Pancreas (tissue), 10 donors: Measurements from ENCODE around the gene SDC4. TPM values are rescaled to one million over a fixed set of nuclear protein-coding genes. Genes with fewer than 3 reads are reported as not detected.

Source experiments
- ATAC-seq, 4 donors: fragments of 200-7000 bp; cut with Tn5 transposase; one replicate each; pipeline versions ENCODE4 v1.8.0 to v1.9.1; 2020; ENCODE audit warnings: mild to moderate bottlenecking in 4 of 4, moderate library complexity in 4 of 4
- DNase-seq, 6 donors: peaks; one replicate each; pipeline ENCODE4 v3.0.0-alpha.2; 2020
- FAIRE-seq: peaks from 2 replicates; lab custom pipeline; 2012; peaks lifted over from hg19 to GRCh38; lab: Jason Lieb, UNC
- H3K27ac ChIP-seq, 4 donors: fragments of 200-600 bp; sonication (generic); 1 replicate in 3 of 4; 2 replicates in 1 of 4; pipeline versions ENCODE4 v1.5.0 to v1.8.0; 2020
- H3K27me3 ChIP-seq, 4 donors: fragments of 200-600 bp; one replicate each; pipeline ENCODE4 v1.8.0; 2021
- H3K36me3 ChIP-seq, 3 donors: fragments of 200-600 bp; sonication (generic) in 1 of 3; one replicate each; pipeline versions ENCODE4 v1.5.0 to v1.8.0; 2020 to 2021
- H3K4me1 ChIP-seq, 3 donors: fragments of 200-600 bp; one replicate each; pipeline ENCODE4 v1.8.0; 2021
- H3K4me3 ChIP-seq, 4 donors: fragments of 200-600 bp; sonication (generic) in 2 of 4; one replicate each; pipeline versions ENCODE4 v1.5.0 to v1.8.0; 2020 to 2021
- H3K9me3 ChIP-seq, 4 donors: fragments of 200-600 bp; one replicate each; pipeline ENCODE4 v1.8.0; 2021
- CTCF ChIP-seq, 4 donors: fragments of 200-600 bp; sonication (generic) in 3 of 4; IDR thresholded peaks; one replicate each; pipeline versions ENCODE4 v1.5.0 to v1.8.0; 2021; ENCODE audit warnings: antibody characterized with exemption in 4 of 4
- WGBS, 2 donors: extraction: QIAGEN DNeasy Blood & Tissue Kit; methylation state at CpG; one replicate each; pipeline ENCODE4 v1.1.7; 2013; 5-methylcytosine and 5-hydroxymethylcytosine counted together
- intact Hi-C, 3 donors: fragments of 100-400 bp; cut with DNase I; formaldehyde crosslinking; loops; one replicate each; pipeline versions ENCODE4 v1.11.1 to v1.14.2; 2022
- polyA plus RNA-seq, 2 donors: library from polyadenylated mRNA; stranded (reverse); fragments of 200-250 nt; gene quantifications; one replicate each; pipeline ENCODE4 v1.2.3, GENCODE V29; 2013
- total RNA-seq, 6 donors: library from RNA; stranded (reverse); fragmentation: NEBNext Ultra II Directional in 4 of 6; extraction: Animal tissue kit (Norgen Biotek cat#: 25700) in 4 of 6; gene quantifications; one replicate each; pipeline versions ENCODE4 v1.2.1 to v1.2.4, GENCODE V29; 2021 to 2023
- donor health status: healthy with polysubstance abuse.
- donor health status: DM: no; HTN: no; CAD: no; lungs with moderate emphysema.
- donor health status: DM: no; HTN: no; CAD: no.
- donor health status: control.
- donor health status: control.
- donor health status: Bipolar disorder and iron deficiency.
- donor health status: DM: yes; HTN: yes; CAD: no.
- donor health status: DM: no; HTN: no; CAD: no.
- donor health status: DM: no; HTN: no; CAD: no.
- donor health status: DM: yes; HTN: yes; CAD: no.

SDC4 gene
- total and polyA plus RNA-seq, 8 donors: 48.2 to 208 (median 55.0) TPM

GRCh38 chr20:45346291-45346718 is 1.9 kb downstream of the SDC4 start:
- no peak for TF ChIP-seq CTCF (IDR thresholded peaks at IDR 0.05)
- WGBS, 2 donors: 9 to 10% methylated on average over 2 to 3 of the region's 3 CpGs
- no peak for ATAC-seq
- H3K36me3 ChIP-seq: no peaks in the 10 kb centered on the region
- no peaks in the 10 kb centered on the region for H3K9me3 ChIP-seq
- H3K27ac ChIP-seq: peak overlapping the region; percentile 52 to 98 (median 94)
- H3K4me1 ChIP-seq: peaks cover 7 to 29% (median 26%) of the 10 kb centered on the region in 3 donors
- H3K4me3 ChIP-seq: peak overlapping the region; percentile 45 to 92 (median 77)
- no peaks in the 10 kb centered on the region for H3K27me3 ChIP-seq
- no peak for DNase-seq
- no peak for FAIRE-seq
- intact Hi-C loops: no loop called here

GRCh38 chr20:45345104-45345936 is 2.9 kb downstream of the SDC4 start:
- 17 to 31% methylated on average over 9 of the region's 9 CpGs for WGBS, 2 donors
- no peak for TF ChIP-seq CTCF (IDR thresholded peaks at IDR 0.05)

GRCh38 chr20:45344168-45344860 is 3.9 kb downstream of the SDC4 start:
- no peaks in the 10 kb centered on the region for H3K9me3 ChIP-seq
- H3K27ac ChIP-seq: peak overlapping the region; percentile 87 to 98 (median 94)
- peak overlapping the region in 2 of 4 donors; percentile 84 to 92 for H3K4me3 ChIP-seq
- ATAC-seq: peak; percentile 11 to 50 (median 28)
- peak; percentile 63 to 83 (median 70) for DNase-seq
- no peaks in the 10 kb centered on the region for H3K27me3 ChIP-seq
- intact Hi-C loops: no loop called here
- H3K4me1 ChIP-seq: peaks cover 25 to 49% (median 46%) of the 10 kb centered on the region in 3 donors
- H3K36me3 ChIP-seq: no peaks in the 10 kb centered on the region
- no peak for FAIRE-seq
- WGBS, 2 donors: 11 to 15% methylated on average over 9 of the region's 9 CpGs
- no peak for TF ChIP-seq CTCF (IDR thresholded peaks at IDR 0.05)

More at GRCh38 chr20:45345104-45345936, 2.9 kb downstream of the SDC4 start:
- Histone ChIP-seq H3K27ac (peak overlapping the region; percentile 87 to 98 (median 94)), H3K4me1 (peaks cover 15 to 39% (median 36%) of the 10 kb centered on the region in 3 donors), H3K4me3 (peak overlapping the region in 3 of 4 donors; percentile 70 to 92 (median 84)), H3K9me3 (no peaks in the 10 kb centered on the region), H3K27me3 (no peaks in the 10 kb centered on the region), H3K36me3 (no peaks in the 10 kb centered on the region)
- peak; percentile 12 to 20 (median 14) for ATAC-seq
- FAIRE-seq: no peak
- DNase-seq: peak; percentile 68 to 76 (median 72)
- intact Hi-C loops: no loop called here

GRCh38 chr20:45343532-45344167 is 4.6 kb downstream of the SDC4 start:
- TF ChIP-seq CTCF (IDR thresholded peaks at IDR 0.05): no peak
- FAIRE-seq (no peak), ATAC-seq (peak; percentile 42 to 49 (median 44)), DNase-seq (peak in 1 of 6 donors; percentile 58)
- peaks cover 32 to 53% (median 53%) of the 10 kb centered on the region in 3 donors for H3K4me1 ChIP-seq
- H3K27ac ChIP-seq: peak overlapping the region; percentile 87 to 98 (median 94)
- intact Hi-C loops: no loop called here
- H3K27me3 ChIP-seq: no peaks in the 10 kb centered on the region
- H3K36me3 ChIP-seq: no peaks in the 10 kb centered on the region
- no peaks in the 10 kb centered on the region for H3K9me3 ChIP-seq
- H3K4me3 ChIP-seq: peak overlapping the region in 2 of 4 donors; percentile 84 to 92
- WGBS, 2 donors: 8 to 11% methylated on average over 6 of the region's 6 CpGs
